Stimulated activated CD4-positive, alpha-beta T cell treated with anti-CD3 and anti-CD28 coated beads, Interleukin-1b, Interleukin-23, amount 100 ng/mL, for 4 hours (primary cell): ENCODE results near the gene STRN4.

Source experiments
- DNase-seq, 2 donors: peaks; one replicate each; pipeline ENCODE4 v3.0.0-alpha.2; 2020; ENCODE audit warnings: low read depth in 2 of 2

The STRN4 gene

DNA sequence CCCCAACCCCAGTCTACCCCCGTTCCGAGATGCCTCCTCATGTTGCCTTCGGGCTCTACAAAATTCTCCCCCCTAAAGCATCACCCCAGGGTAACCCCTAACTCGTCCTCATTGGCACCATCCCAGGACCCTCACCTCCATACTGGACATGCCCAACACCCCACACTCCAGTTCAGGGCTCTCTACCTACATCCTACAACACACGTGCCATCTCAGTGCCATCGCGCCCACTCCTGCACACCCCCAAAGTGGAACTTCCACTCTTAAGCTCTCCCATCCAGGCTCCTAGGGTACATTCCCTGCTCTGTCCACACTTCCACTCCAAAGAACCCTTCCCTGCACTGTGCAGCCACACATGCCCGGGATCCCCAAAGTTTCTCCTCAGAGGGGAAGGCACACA is 1.2 kb downstream of the STRN4 start:
- no peak for DNase-seq

DNA sequence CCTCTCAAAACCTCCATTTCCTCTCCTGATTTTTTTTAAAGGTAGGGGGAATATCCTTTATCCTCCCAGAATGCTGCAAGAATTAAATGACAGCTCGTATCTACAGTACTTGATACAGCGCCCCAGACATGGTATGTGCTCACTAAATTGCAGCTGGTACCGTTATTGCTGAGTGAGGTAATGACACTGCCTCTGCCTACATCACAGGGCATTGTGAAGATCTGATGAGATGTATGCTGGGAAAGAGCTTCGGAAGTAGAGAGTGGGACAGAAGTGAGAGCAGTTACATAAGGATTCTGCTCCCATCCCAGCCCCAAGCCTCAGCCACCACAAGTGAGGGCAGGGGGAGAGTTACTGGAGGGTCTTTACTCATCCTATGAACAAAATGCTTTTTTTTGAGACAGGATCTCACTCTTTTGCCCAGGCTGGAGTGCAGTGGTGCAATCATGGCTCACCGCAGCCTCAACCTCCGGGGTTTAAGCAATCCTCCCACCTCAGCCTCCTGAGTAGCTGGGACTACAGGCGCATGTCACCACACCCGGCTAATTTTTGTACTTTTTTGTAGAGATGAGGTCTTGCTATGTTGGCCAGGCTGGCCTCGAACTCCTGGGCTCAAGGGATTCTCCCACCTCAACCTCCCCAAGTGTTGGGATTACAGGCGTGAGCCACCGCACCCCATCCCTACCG is 2.1 kb downstream of the STRN4 start:
- DNase-seq: no peak

- no peak for DNase-seq
These were observed 3.2 kb downstream of the STRN4 start for GRCh38 chr19:46742926-46743480.

GRCh38 chr19:46741447-46741846 is 4.8 kb downstream of the STRN4 start:
- DNase-seq: no peak

GRCh38 chr19:46739290-46739771 is 6.9 kb downstream of the STRN4 start:
- no peak for DNase-seq

GRCh38 chr19:46737761-46738171 is 8.5 kb downstream of the STRN4 start:
- DNase-seq: no peak

- no peak for DNase-seq
These were observed 9.0 kb downstream of the STRN4 start for GRCh38 chr19:46737298-46737654.

- DNase-seq: no peak
These were observed 9.5 kb downstream of the STRN4 start for GRCh38 chr19:46736531-46737297.

DNA sequence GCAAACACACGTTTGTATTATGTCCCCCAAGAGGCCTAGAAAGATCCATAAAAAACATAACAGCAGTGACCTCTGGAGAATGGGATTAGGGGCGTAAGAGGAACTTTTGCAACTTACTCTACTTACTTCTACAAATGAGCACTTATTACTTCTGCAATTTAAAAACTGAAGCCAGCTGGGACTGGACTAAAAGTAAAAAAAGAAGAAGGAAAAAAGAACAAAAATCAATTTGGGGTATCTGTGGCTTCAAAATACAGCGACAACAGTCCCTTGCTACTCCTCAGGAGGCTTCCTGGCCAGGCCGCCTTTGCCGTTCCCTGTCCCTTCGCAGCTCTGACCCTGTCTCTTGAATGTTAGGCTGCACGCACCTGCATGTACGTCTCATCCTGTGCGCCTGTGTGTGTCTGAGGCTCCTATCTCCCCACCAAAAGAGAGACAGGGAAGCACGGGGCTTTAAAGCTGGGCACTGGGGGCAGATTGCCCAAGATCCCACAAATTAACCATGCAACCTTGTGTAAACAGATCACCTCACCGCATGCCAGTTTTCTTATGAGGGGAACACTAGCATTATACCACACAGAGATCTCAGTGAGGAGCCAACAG is 12.5 kb downstream of the STRN4 start:
- no peak for DNase-seq

DNA sequence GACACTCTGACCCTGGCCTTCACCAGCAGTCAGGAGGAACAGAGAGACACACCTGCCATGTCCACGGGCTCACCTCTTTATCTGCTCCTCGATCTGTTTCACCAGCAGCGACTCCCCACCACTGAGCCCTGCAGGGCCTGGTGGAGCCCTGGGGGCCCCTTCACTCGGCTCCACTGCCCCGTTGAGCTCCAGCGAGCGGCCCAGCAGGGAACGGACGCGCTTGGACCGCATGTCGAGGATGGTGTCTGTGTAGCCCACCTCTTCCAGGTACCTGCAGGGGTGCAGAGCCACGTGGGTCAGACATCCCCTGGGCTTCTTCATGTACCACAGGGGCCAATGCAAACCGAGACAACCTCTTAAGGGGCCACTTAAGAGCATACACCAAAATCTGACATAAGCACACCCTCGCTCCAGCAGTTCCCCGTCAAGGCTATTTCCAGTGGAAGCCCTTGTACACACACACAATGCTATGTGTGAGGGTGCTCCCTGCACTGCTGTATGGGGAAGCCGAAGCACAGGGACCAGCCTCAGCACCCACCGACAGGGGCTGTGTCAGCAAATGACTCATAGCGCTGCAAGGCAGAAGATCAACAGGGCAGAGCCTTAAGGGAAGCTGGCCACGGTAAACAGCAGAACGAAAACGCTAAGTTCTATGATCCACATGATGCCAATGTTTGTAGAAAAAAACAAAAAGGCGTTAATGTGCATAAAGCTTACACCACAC is 13.1 kb downstream of the STRN4 start:
- DNase-seq: no peak

- no peak for DNase-seq
These were observed 13.9 kb downstream of the STRN4 start for GRCh38 chr19:46732172-46732938.

- DNase-seq: no peak
These were observed 14.7 kb downstream of the STRN4 start for GRCh38 chr19:46731584-46731983.

GRCh38 chr19:46731007-46731501 is 15.2 kb downstream of the STRN4 start:
- DNase-seq: no peak

- no peak for DNase-seq
These were observed 15.7 kb downstream of the STRN4 start for GRCh38 chr19:46730595-46730994.

- no peak for DNase-seq
These were observed 16.1 kb downstream of the STRN4 start for GRCh38 chr19:46730187-46730586.

DNA sequence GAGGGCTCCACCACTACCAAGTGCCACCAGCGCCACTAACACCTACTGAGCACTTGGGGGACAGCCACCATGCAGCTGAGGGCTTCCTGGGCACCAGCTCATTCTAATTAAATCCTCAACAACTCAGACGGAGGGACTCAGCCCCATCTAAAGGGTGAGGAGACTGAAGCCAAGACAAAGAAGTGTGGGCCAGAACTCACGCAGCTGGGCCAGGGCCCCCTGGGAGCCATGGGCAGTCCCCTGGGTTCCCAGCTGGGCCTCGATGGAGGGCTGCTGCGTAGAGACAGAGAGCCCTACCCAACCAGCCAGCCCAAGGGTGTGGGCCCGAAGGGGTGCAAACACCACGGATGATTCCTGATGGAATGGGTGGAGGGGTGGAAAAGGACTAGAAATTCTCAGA is 16.6 kb downstream of the STRN4 start:
- DNase-seq: no peak

GRCh38 chr19:46728693-46729339 is 17.4 kb downstream of the STRN4 start:
- peak; percentile 76 to 83 for DNase-seq

DNA sequence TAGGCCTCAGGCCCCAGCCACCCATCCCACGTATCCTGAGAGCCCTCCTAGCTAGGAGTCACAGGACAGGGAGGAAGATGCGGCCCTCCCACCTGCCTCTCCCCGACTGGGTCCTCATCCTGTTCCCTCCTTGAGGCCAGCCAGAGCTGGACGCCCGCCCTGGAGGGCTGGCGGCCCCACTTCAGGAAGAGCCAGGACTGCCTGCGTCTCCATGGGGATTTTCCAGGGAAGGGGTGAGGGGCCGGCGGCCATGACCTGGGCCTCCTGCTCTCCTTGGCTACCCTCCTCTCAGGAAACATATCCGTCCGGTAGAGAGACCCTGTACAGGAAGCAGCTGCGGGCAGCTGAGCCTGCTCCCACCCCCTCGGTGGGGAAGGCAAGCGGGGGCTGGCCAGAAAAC is 18.0 kb downstream of the STRN4 start:
- DNase-seq: no peak

GRCh38 chr19:46727757-46728156 is 18.5 kb downstream of the STRN4 start:
- DNase-seq: no peak

- no peak for DNase-seq
These were observed 19.2 kb downstream of the STRN4 start for GRCh38 chr19:46726971-46727501.
